RWPE2 (cell line): Measurements from ENCODE around the gene DOCK7.

Source experiments
- ATAC-seq: fragments of 200-7000 bp; cut with Tn5 transposase; 3 replicates; pipeline ENCODE4 v1.9.1; 2021; ENCODE audit warnings: low read depth
- DNase-seq: peaks from one replicate; pipeline ENCODE4 v3.0.0-alpha.2; 2020; ENCODE audit warnings: low spot score
- H3K27ac ChIP-seq: fragments of 450-650 bp; 2 replicates; pipeline ENCODE4 v1.5.1; 2017; ENCODE audit warnings: mild to moderate bottlenecking; ENCODE audit not compliant: poor library complexity, severe bottlenecking
- H3K27me3 ChIP-seq: fragments of 250-450 bp; sonication (Bioruptor Pico); 2 replicates; pipeline ENCODE4 v1.5.1; 2021; ENCODE audit warnings: mild to moderate bottlenecking, moderate library complexity; ENCODE audit not compliant: insufficient read depth, poor library complexity, severe bottlenecking
- H3K36me3 ChIP-seq: fragments of 250-450 bp; sonication (Bioruptor Pico); 2 replicates; pipeline ENCODE4 v1.5.1; 2020; ENCODE audit warnings: low read depth, mild to moderate bottlenecking, moderate library complexity
- H3K4me1 ChIP-seq: fragments of 250-450 bp; sonication (Bioruptor Pico); 2 replicates; pipeline ENCODE4 v1.5.1; 2021; ENCODE audit warnings: mild to moderate bottlenecking, moderate library complexity; ENCODE audit not compliant: insufficient read depth, poor library complexity, severe bottlenecking
- H3K4me3 ChIP-seq: fragments of 250-450 bp; sonication (Bioruptor Pico); 2 replicates; pipeline ENCODE4 v1.5.1; 2021; ENCODE audit warnings: mild to moderate bottlenecking, moderate library complexity; ENCODE audit not compliant: severe bottlenecking
- H3K9me3 ChIP-seq: fragments of 250-450 bp; sonication (Bioruptor Pico); 2 replicates; pipeline ENCODE4 v1.5.1; 2021; ENCODE audit warnings: mild to moderate bottlenecking, moderate library complexity; ENCODE audit not compliant: severe bottlenecking
- TF ChIP-seq, protein P1 (sequence below): fragments of 450-650 bp; IDR thresholded peaks from one replicate; pipeline ENCODE4 v1.5.1; 2017; ENCODE audit warnings: mild to moderate bottlenecking, moderate library complexity; ENCODE audit not compliant: poor library complexity, severe bottlenecking

DOCK7 gene

DNA sequence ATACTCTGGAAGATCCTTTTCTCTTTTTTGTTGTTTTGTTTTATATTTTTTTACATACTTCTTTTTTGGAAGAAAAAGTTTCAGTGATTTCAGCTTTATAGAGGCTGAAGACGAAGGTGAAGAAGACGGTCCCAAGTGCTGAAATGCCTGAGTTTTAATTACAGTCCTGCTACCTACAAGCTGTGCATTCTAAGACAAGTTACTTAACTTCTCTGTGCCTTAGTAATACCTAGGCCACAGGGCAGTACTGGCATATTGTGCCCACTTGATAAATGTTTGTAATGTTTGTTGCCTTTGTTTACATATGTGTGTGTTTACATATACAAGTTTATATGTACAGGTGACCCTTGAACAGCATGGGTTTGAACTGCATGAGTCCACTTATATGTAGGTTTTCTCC is 147.1 kb downstream of the DOCK7 start:
- H3K27me3 ChIP-seq = no peaks in the 10 kb centered on the region
- TF ChIP-seq, protein P1, sequence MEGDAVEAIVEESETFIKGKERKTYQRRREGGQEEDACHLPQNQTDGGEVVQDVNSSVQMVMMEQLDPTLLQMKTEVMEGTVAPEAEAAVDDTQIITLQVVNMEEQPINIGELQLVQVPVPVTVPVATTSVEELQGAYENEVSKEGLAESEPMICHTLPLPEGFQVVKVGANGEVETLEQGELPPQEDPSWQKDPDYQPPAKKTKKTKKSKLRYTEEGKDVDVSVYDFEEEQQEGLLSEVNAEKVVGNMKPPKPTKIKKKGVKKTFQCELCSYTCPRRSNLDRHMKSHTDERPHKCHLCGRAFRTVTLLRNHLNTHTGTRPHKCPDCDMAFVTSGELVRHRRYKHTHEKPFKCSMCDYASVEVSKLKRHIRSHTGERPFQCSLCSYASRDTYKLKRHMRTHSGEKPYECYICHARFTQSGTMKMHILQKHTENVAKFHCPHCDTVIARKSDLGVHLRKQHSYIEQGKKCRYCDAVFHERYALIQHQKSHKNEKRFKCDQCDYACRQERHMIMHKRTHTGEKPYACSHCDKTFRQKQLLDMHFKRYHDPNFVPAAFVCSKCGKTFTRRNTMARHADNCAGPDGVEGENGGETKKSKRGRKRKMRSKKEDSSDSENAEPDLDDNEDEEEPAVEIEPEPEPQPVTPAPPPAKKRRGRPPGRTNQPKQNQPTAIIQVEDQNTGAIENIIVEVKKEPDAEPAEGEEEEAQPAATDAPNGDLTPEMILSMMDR = no peak
- no peak overlapping the region for H3K27ac ChIP-seq
- H3K4me1 ChIP-seq = no peaks in the 10 kb centered on the region
- H3K9me3 ChIP-seq = no peaks in the 10 kb centered on the region
- H3K4me3 ChIP-seq = no peak overlapping the region
- peaks cover 59% of the 10 kb centered on the region for H3K36me3 ChIP-seq
- ATAC-seq = no peak
- no peak for DNase-seq

- Histone ChIP-seq H3K4me1 (no peaks in the 10 kb centered on the region), H3K9me3 (no peaks in the 10 kb centered on the region), H3K4me3 (no peak overlapping the region), H3K27ac (no peak overlapping the region), H3K36me3 (peaks cover 69% of the 10 kb centered on the region), H3K27me3 (no peaks in the 10 kb centered on the region)
- ATAC-seq = no peak
- no peak for DNase-seq
- TF ChIP-seq, protein P1 = no peak
Observed at GRCh38 chr1:62539028-62539447, 149.1 kb downstream of the DOCK7 start.

GRCh38 chr1:62536865-62537264 is 151.3 kb downstream of the DOCK7 start:
- Histone ChIP-seq H3K9me3 (no peaks in the 10 kb centered on the region), H3K4me1 (no peaks in the 10 kb centered on the region), H3K4me3 (no peak overlapping the region), H3K27ac (no peak overlapping the region), H3K36me3 (peaks cover 52% of the 10 kb centered on the region), H3K27me3 (no peaks in the 10 kb centered on the region)
- no peak for ATAC-seq
- DNase-seq = no peak
- TF ChIP-seq, protein P1 = no peak

DNA sequence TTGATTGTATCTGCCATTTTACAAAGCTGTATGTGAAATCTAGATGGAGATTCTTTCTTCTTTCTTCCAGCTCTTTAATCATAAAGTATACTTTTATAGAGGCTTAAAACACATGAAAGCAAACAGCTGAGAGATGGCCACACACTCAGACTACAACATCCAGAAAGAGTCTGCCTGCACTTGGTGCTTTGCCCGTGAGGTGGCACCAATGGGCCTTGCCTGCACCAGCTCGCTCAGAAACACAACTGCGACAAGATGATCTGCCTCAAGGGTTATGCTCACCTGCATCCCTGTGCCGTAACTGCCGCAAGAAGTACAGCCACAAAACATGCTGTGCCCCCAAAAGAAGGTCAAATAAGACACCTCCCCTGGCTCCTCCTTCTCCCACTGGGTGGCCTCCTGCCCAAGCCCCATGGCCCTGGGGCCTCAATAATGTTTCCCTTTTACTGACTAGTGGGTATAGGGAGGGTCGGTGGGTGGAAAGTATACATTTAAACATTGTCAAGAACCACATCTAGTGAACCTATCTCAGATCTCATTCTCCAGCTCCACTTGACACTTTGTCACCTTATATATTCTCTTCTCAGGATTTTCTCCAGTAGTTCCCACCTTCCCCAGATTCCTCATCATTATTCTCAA is 157.6 kb downstream of the DOCK7 start:
- DNase-seq (peak; percentile 49), ATAC-seq (peak; percentile 86)
- Histone ChIP-seq H3K27ac (no peak overlapping the region), H3K4me3 (no peak overlapping the region), H3K9me3 (no peaks in the 10 kb centered on the region), H3K4me1 (no peaks in the 10 kb centered on the region), H3K36me3 (peaks cover 13% of the 10 kb centered on the region), H3K27me3 (no peaks in the 10 kb centered on the region)
- TF ChIP-seq, protein P1 = peak; percentile 83

GRCh38 chr1:62529227-62529626 is 159.0 kb downstream of the DOCK7 start:
- Histone ChIP-seq H3K4me3 (no peak overlapping the region), H3K27me3 (no peaks in the 10 kb centered on the region), H3K36me3 (peaks cover 3% of the 10 kb centered on the region), H3K4me1 (no peaks in the 10 kb centered on the region), H3K9me3 (no peaks in the 10 kb centered on the region), H3K27ac (no peak overlapping the region)
- no peak for DNase-seq
- TF ChIP-seq, protein P1 = no peak
- no peak for ATAC-seq
